Measurements from ENCODE around the gene FTO. TPM values are rescaled to one million over a fixed set of nuclear protein-coding genes. Genes with fewer than 3 reads are reported as not detected.
A peak's percentile ranks its signal among the peaks of the same experiment; 100 is the strongest.

FTO gene
- total and polyA plus RNA-seq, 2 of the 13 experiments (the other 11 are each of a cell fraction or from before 2014, with no cell fraction given) = 41.6 to 55.8 TPM

GRCh38 chr16:54102888-54103866, 399.2 kb downstream of the FTO start:
- 16% methylated on average over 10 of the region's 10 CpGs for WGBS (ENCODE audit: low lambda C conversion rate)
- peak; percentile 89 for ATAC-seq
- TF ChIP-seq CSRNP1 (CRISPR knock-in tag; IDR thresholded peaks at IDR 0.05) (no peak), DR1 (CRISPR knock-in tag; IDR thresholded peaks at IDR 0.05) (no peak), ZBTB33 (CRISPR knock-in tag; IDR thresholded peaks at IDR 0.05) (no peak), PCBP1 (IDR thresholded peaks at IDR 0.05; ENCODE audit: borderline replicate concordance, low read depth, low read length) (no peak), MXD3 (CRISPR knock-in tag; IDR thresholded peaks at IDR 0.05) (no peak), ZNF577 (CRISPR knock-in tag; IDR thresholded peaks at IDR 0.05; ENCODE audit: borderline replicate concordance, low read depth) (no peak), MTERF4 (CRISPR knock-in tag; IDR thresholded peaks at IDR 0.05) (no peak), NFYC (CRISPR knock-in tag; IDR thresholded peaks at IDR 0.05) (no peak), ZMYM2 (CRISPR knock-in tag; IDR thresholded peaks at IDR 0.05) (0 out of 2 replicates have a peak, but pooled peaks have one; percentile 35), BRF2 (CRISPR knock-in tag; IDR thresholded peaks at IDR 0.05) (no peak), ZNF550 (CRISPR knock-in tag; IDR thresholded peaks at IDR 0.05; ENCODE audit: borderline replicate concordance) (no peak), MYC (CRISPR knock-in tag; IDR thresholded peaks at IDR 0.05; ENCODE audit: borderline replicate concordance) (no peak), CEBPG (CRISPR knock-in tag; IDR thresholded peaks at IDR 0.05) (peak; percentile 68), ZNF432 (CRISPR knock-in tag; IDR thresholded peaks at IDR 0.05; ENCODE audit: borderline replicate concordance) (no peak), MYPOP (CRISPR knock-in tag; IDR thresholded peaks at IDR 0.05) (no peak; the same call in 1 of the 2 replicates)

More at GRCh38 chr16:54102888-54103866, 399.2 kb downstream of the FTO start:
- H2AFZ ChIP-seq (ENCODE audit: low read length) = no peak overlapping the region
- H3K27me3 ChIP-seq (ENCODE audit: control insufficient read depth in 1 of 2, insufficient read depth in 2 of 2, low read length in 2 of 2) = no peaks in the 10 kb centered on the region
- FAIRE-seq = peak; percentile 87
- H3K27ac ChIP-seq (ENCODE audit: extremely low read length, insufficient read depth, low read length) = peak overlapping the region; percentile 83
- no peaks in the 10 kb centered on the region for H4K20me1 ChIP-seq (ENCODE audit: insufficient read depth, low read length)
- H3K36me3 ChIP-seq (replicated peaks in 1 of 2; ENCODE audit: control insufficient read depth in 1 of 2, insufficient read depth in 2 of 2, low read length in 2 of 2) = no peaks in the 10 kb centered on the region; a peak in 1 of 5 replicates
- H3K4me2 ChIP-seq (ENCODE audit: low read depth, low read length) = peak overlapping the region; percentile 43
- no peaks in the 10 kb centered on the region for H3K9me3 ChIP-seq (ENCODE audit: low read length)
- H3K4me3 ChIP-seq (replicated peaks in 1 of 3; ENCODE audit: insufficient read depth in 1 of 3, low read depth in 2 of 3, low read length in 3 of 3) = peak overlapping the region in 1 of 3 experiments; percentile 5; a peak in 1 of 6 replicates
- no TSS peak for BruUV-seq (replicated peaks)
- peak overlapping the region; percentile 35 for H3K9ac ChIP-seq (ENCODE audit: insufficient read depth, low read depth, low read length)
- peaks cover 82% of the 10 kb centered on the region for H3K4me1 ChIP-seq (ENCODE audit: insufficient read depth, low read length)
- POLR2A ChIA-PET = interaction anchor here (0.7 kb wide), 1 partner anchor 71 kb away, joined by 3 read pairs; no protein-coding TSS in a partner anchor
- peak; percentile 91 for DNase-seq (ENCODE audit: low spot score)
- H3K79me2 ChIP-seq (ENCODE audit: insufficient read depth, low read length) = no peaks in the 10 kb centered on the region
- intact Hi-C loops (cut with micrococcal nuclease; ENCODE audit: unreplicated experiment) (no loop called here), in situ Hi-C loops (cut with HindIII; ENCODE audit: extremely low pct_ligation_motif_present, low pct_unique_long_range_greater_than_20kb) (no loop called here)
- CTCF ChIA-PET (ENCODE audit: low intra/inter-chr PET ratio, low total read pairs) = no interaction called here
